Prostate gland (tissue), 2 donors: ENCODE results near the gene POMGNT1.

Experiments
- CTCF ChIP-seq, 4 experiments: fragments of 200-600 bp in 2 of 4; fragments of 450-650 bp in 2 of 4; sonication (generic) in 2 of 4; IDR thresholded peaks; 1 replicate in 3 of 4; 2 replicates in 1 of 4; pipeline ENCODE4 v1.5.1; 2016 to 2019; ENCODE audit warnings: antibody characterized with exemption in 4 of 4, mild to moderate bottlenecking in 2 of 4, moderate library complexity in 2 of 4
- POLR2A ChIP-seq: fragments of 450-650 bp; IDR thresholded peaks from one replicate; pipeline ENCODE4 v1.6.1; 2016; ENCODE audit warnings: antibody characterized with exemption, mild to moderate bottlenecking

- TF ChIP-seq CTCF (IDR thresholded peaks at IDR 0.05): no peak
- no peak for TF ChIP-seq POLR2A
Observed at GRCh38 chr1:46193984-46194570, 4.2 kb downstream of the POMGNT1 start.
